ENCODE results near the gene ZNF850.

The ZNF850 gene

GRCh38 chr19:36819130-36819630, 46.6 kb upstream of the ZNF850 start (continued):
- TF ChIP-seq ZNF518A (tag by site-specific recombination; conservative IDR thresholded peaks at IDR 0.05; ENCODE audit: low read depth) (peak; percentile 63), KLF9 (tag by site-specific recombination; IDR thresholded peaks at IDR 0.05; ENCODE audit: low read depth) (no peak)

- POLR2A ChIA-PET: no interaction called here
Observed at GRCh38 chr19:36807029-36807428, 34.4 kb upstream of the ZNF850 start.

GRCh38 chr19:36805364-36805763, 32.8 kb upstream of the ZNF850 start:
- peaks cover 70 to 77% of the 10 kb centered on the region in 2 experiments for H3K36me3 ChIP-seq (ENCODE audit: control insufficient read depth in 2 of 2, insufficient read depth in 1 of 2, low read length in 2 of 2)
- ChIA-PET CTCF (interaction anchor here (0.7 kb wide), 1 partner anchor 114 kb away, joined by 4 read pairs; no protein-coding TSS in a partner anchor), POLR2A (interaction anchor here (0.7 kb wide), 1 partner anchor 37 kb away, joined by 5 read pairs; no protein-coding TSS in a partner anchor)
- H3K9me3 ChIP-seq (ENCODE audit: control insufficient read depth, insufficient read depth, low read depth, low read length): peaks cover 26% of the 10 kb centered on the region
- no peak overlapping the region for H3K4me3 ChIP-seq (ENCODE audit: low read depth, low read length)
- H3K4me1 ChIP-seq (ENCODE audit: control insufficient read depth, insufficient read depth, low read length): no peaks in the 10 kb centered on the region
- no peak overlapping the region for H3K27ac ChIP-seq (ENCODE audit: extremely low read depth, low read depth, low read length)
- TF ChIP-seq ZNF148 (tag by site-specific recombination; IDR thresholded peaks at IDR 0.05; ENCODE audit: borderline replicate concordance) (no peak), PBX3 (CRISPR knock-in tag; IDR thresholded peaks at IDR 0.05) (no peak), ZNF138 (tag by site-specific recombination; IDR thresholded peaks at IDR 0.05; ENCODE audit: borderline replicate concordance) (no peak), PRDM2 (tag by site-specific recombination; IDR thresholded peaks at IDR 0.05; ENCODE audit: borderline replicate concordance) (no peak), ZBTB10 (tag by site-specific recombination; IDR thresholded peaks at IDR 0.05) (no peak), ZNF302 (tag by site-specific recombination; IDR thresholded peaks at IDR 0.05; ENCODE audit: low read depth) (no peak), ZNF639 (tag by site-specific recombination; IDR thresholded peaks at IDR 0.05) (no peak), ZNF558 (tag by site-specific recombination; IDR thresholded peaks at IDR 0.05) (no peak), ZNF791 (tag by site-specific recombination; IDR thresholded peaks at IDR 0.05) (no peak)

More at GRCh38 chr19:36807029-36807428, 34.4 kb upstream of the ZNF850 start:
- CTCF ChIA-PET: no interaction called here
- peaks cover 68 to 71% of the 10 kb centered on the region in 2 experiments for H3K36me3 ChIP-seq (ENCODE audit: control insufficient read depth in 2 of 2, insufficient read depth in 1 of 2, low read length in 2 of 2)
- peak; percentile 85 for TF ChIP-seq SCRT2 (tag by site-specific recombination; IDR thresholded peaks at IDR 0.05)
- no peak for TF ChIP-seq ZNF585B (tag by site-specific recombination; IDR thresholded peaks at IDR 0.05)
- TF ChIP-seq SCRT1 (tag by site-specific recombination; IDR thresholded peaks at IDR 0.05; ENCODE audit: borderline replicate concordance): peak; percentile 68; the same call in 1 of the 2 replicates
- no peak overlapping the region for H3K27ac ChIP-seq (ENCODE audit: extremely low read depth, low read depth, low read length)
- no peaks in the 10 kb centered on the region for H3K4me1 ChIP-seq (ENCODE audit: control insufficient read depth, insufficient read depth, low read length)
- peaks cover 35% of the 10 kb centered on the region for H3K9me3 ChIP-seq (ENCODE audit: control insufficient read depth, insufficient read depth, low read depth, low read length)
- no peak overlapping the region for H3K4me3 ChIP-seq (ENCODE audit: low read depth, low read length)

Data from HEK293 (cell line).